Measurements from ENCODE around the gene DOK1. TPM values are rescaled to one million over a fixed set of nuclear protein-coding genes. Genes with fewer than 3 reads are reported as not detected.

Gene DOK1
- total RNA-seq, 1 donor from 2014 or later = 35.7 TPM

GRCh38 chr2:74511104-74511989 lies 43.2 kb upstream of the DOK1 start:
- DNase-seq (ENCODE audit: low read depth) = no peak
- H3K4me3 ChIP-seq (ENCODE audit: low read depth, low read length) = no peak overlapping the region

GRCh38 chr2:74512744-74513604 lies 41.5 kb upstream of the DOK1 start:
- H3K4me3 ChIP-seq (ENCODE audit: low read depth, low read length) = no peak overlapping the region
- no peak for TF ChIP-seq CTCF (conservative IDR thresholded peaks at IDR 0.05; ENCODE audit: low read depth, low read length)
- DNase-seq (ENCODE audit: low read depth) = no peak

More at GRCh38 chr2:74511104-74511989, 43.2 kb upstream of the DOK1 start:
- no peak for TF ChIP-seq CTCF (conservative IDR thresholded peaks at IDR 0.05; ENCODE audit: low read depth, low read length)

- no peak for TF ChIP-seq CTCF (conservative IDR thresholded peaks at IDR 0.05; ENCODE audit: low read depth, low read length)
- no peak for DNase-seq (ENCODE audit: low read depth)
- no peak overlapping the region for H3K4me3 ChIP-seq (ENCODE audit: low read depth, low read length)
These were observed 40.7 kb upstream of the DOK1 start for GRCh38 chr2:74513605-74514367.

- no peak within 1 kb of the TSS for H3K4me3 ChIP-seq (ENCODE audit: low read depth, low read length)
- no peak for TF ChIP-seq CTCF (conservative IDR thresholded peaks at IDR 0.05; ENCODE audit: low read depth, low read length)
- no peak for DNase-seq (ENCODE audit: low read depth)
These were observed 39.9 kb upstream of the DOK1 start, which contains the start of gene TLX2 for GRCh38 chr2:74514368-74515270. TSS of gene TLX2 (plus strand) at chr2:74514450. CDS start at chr2:74514807, 357 bp downstream.

- DNase-seq (ENCODE audit: low read depth) = no peak
- no peak for TF ChIP-seq CTCF (conservative IDR thresholded peaks at IDR 0.05; ENCODE audit: low read depth, low read length)
- no peak overlapping the region for H3K4me3 ChIP-seq (ENCODE audit: low read depth, low read length)
These were observed 39.1 kb upstream of the DOK1 start for GRCh38 chr2:74515271-74515980.
